Globus pallidus (tissue), 1 donor: ENCODE data around the gene MROH2A.

ENCODE experiments used
- DNase-seq: peaks from one replicate; pipeline ENCODE4 v3.0.0-alpha.2; 2015; ENCODE audit warnings: low spot score

Gene MROH2A

GRCh38 chr2:233799716-233800115 is 21.6 kb downstream of the MROH2A start:
- no peak for DNase-seq

GRCh38 chr2:233800208-233800607 is 22.1 kb downstream of the MROH2A start:
- DNase-seq, result no peak

- no peak for DNase-seq
Observed at GRCh38 chr2:233801357-233802131, 23.4 kb downstream of the MROH2A start.

GRCh38 chr2:233802132-233802815 is 24.1 kb downstream of the MROH2A start:
- no peak for DNase-seq

- DNase-seq, result no peak
Observed at GRCh38 chr2:233803292-233803911, 25.3 kb downstream of the MROH2A start.

- no peak for DNase-seq
Observed at GRCh38 chr2:233803994-233804393, 25.9 kb downstream of the MROH2A start.

GRCh38 chr2:233807215-233807865 is 29.2 kb downstream of the MROH2A start:
- DNase-seq, result no peak

GRCh38 chr2:233807966-233808935 is 30.1 kb downstream of the MROH2A start:
- no peak for DNase-seq

GRCh38 chr2:233810385-233810784 is 32.3 kb downstream of the MROH2A start:
- DNase-seq, result no peak

- DNase-seq, result no peak
Observed at GRCh38 chr2:233811087-233811486, 33.0 kb downstream of the MROH2A start.

GRCh38 chr2:233811732-233812131 is 33.6 kb downstream of the MROH2A start:
- no peak for DNase-seq

GRCh38 chr2:233813236-233814055 is 35.3 kb downstream of the MROH2A start:
- no peak for DNase-seq

- DNase-seq, result no peak
Observed at GRCh38 chr2:233814056-233814835, 36.1 kb downstream of the MROH2A start.

GRCh38 chr2:233815861-233816260 is 37.7 kb downstream of the MROH2A start:
- no peak for DNase-seq

GRCh38 chr2:233816334-233816733 is 38.2 kb downstream of the MROH2A start:
- no peak for DNase-seq

- no peak for DNase-seq
Observed at GRCh38 chr2:233816771-233817170, 38.6 kb downstream of the MROH2A start.

- no peak for DNase-seq
Observed at GRCh38 chr2:233817361-233817911, 39.3 kb downstream of the MROH2A start.

- no peak for DNase-seq
Observed at GRCh38 chr2:233817995-233818638, 40.0 kb downstream of the MROH2A start.
